Transverse colon (tissue), 4 donors: ENCODE measurements around the gene SCYGR4. TPM values are rescaled to one million over a fixed set of nuclear protein-coding genes. Genes with fewer than 3 reads are reported as not detected.

ENCODE experiments used
- DNase-seq: peaks from one replicate; pipeline ENCODE4 v3.0.0-alpha.2; 2019
- H3K27ac ChIP-seq, 4 donors: fragments of 200-600 bp; sonication (generic); 2 replicates each; pipeline ENCODE4 v1.5.1; 2016 to 2018; ENCODE audit warnings: inconsistent platforms in 4 of 4
- H3K27me3 ChIP-seq: fragments of 200-600 bp; sonication (generic); 2 replicates; pipeline ENCODE4 v1.5.1; 2017; ENCODE audit warnings: inconsistent platforms
- H3K36me3 ChIP-seq, 4 donors: fragments of 200-600 bp; sonication (generic); 2 replicates each; pipeline ENCODE4 v1.5.1; 2017 to 2019; ENCODE audit warnings: inconsistent platforms in 4 of 4
- H3K4me1 ChIP-seq, 4 donors: fragments of 200-600 bp; sonication (generic); 2 replicates each; pipeline ENCODE4 v1.5.1; 2017 to 2020; ENCODE audit warnings: inconsistent platforms in 4 of 4
- H3K4me3 ChIP-seq, 4 donors: fragments of 200-600 bp; sonication (generic); 1 replicate in 1 of 4; 2 replicates in 3 of 4; pipeline versions ENCODE4 v1.5.1 to v1.6.1; 2017 to 2019; ENCODE audit warnings: inconsistent platforms in 4 of 4
- H3K9me3 ChIP-seq, 2 donors: fragments of 200-600 bp; sonication (generic); 2 replicates each; pipeline ENCODE4 v1.5.1; 2017 to 2019; ENCODE audit warnings: inconsistent platforms in 2 of 2
- CTCF ChIP-seq, 5 experiments: fragments of 200-600 bp in 3 of 5; fragments of 450-650 bp in 2 of 5; sonication (generic) in 3 of 5; IDR thresholded peaks; 1 replicate in 2 of 5; 2 replicates in 3 of 5; pipeline ENCODE4 v1.5.1; 2016 to 2017; ENCODE audit warnings: antibody characterized with exemption in 5 of 5, inconsistent platforms in 3 of 5, mild to moderate bottlenecking in 2 of 5, moderate library complexity in 1 of 5
- EP300 ChIP-seq: sonication (generic); formaldehyde crosslinking; IDR thresholded peaks from one replicate; pipeline ENCODE4 v1.6.1; 2017; ENCODE audit warnings: antibody characterized with exemption, low read depth
- POLR2A ChIP-seq: fragments of 450-650 bp; IDR thresholded peaks from one replicate; pipeline ENCODE4 v1.6.1; 2016; ENCODE audit warnings: antibody characterized with exemption, mild to moderate bottlenecking, moderate library complexity
- POLR2AphosphoS5 ChIP-seq, 3 donors: sonication (generic); formaldehyde crosslinking; IDR thresholded peaks; one replicate each; pipeline ENCODE4 v1.6.1; 2016; ENCODE audit warnings: antibody characterized with exemption in 3 of 3
- WGBS, 2 donors: methylation state at CpG; one replicate each; pipeline ENCODE4 v1.1.5; 2018; ENCODE audit warnings: low coverage in 1 of 2; 5-methylcytosine and 5-hydroxymethylcytosine counted together
- in situ Hi-C, 4 donors: fragments of 200-750 bp; cut with MboI; loops; one replicate each; pipeline versions ENCODE4 v1.15.0 to v1.15.1; 2017; ENCODE audit warnings: low sequenced_read_pairs in 3 of 4, low pct_ligation_motif_present in 1 of 4, low pct_unique_long_range_greater_than_20kb in 1 of 4
- intact Hi-C: fragments of 100-400 bp; cut with DNase I; formaldehyde crosslinking; loops from one replicate; pipeline ENCODE4 v1.15.1; 2023; ENCODE audit warnings: low total_unique reads
- total RNA-seq, 4 donors: library from RNA; depleted of rRNA; stranded (reverse); fragments of >200 nt; gene quantifications; one replicate each; pipeline ENCODE4 v1.1.0, GENCODE V29; 2016

The SCYGR4 gene
- total RNA-seq, 4 donors from 2014 or later = not detected

DNA sequence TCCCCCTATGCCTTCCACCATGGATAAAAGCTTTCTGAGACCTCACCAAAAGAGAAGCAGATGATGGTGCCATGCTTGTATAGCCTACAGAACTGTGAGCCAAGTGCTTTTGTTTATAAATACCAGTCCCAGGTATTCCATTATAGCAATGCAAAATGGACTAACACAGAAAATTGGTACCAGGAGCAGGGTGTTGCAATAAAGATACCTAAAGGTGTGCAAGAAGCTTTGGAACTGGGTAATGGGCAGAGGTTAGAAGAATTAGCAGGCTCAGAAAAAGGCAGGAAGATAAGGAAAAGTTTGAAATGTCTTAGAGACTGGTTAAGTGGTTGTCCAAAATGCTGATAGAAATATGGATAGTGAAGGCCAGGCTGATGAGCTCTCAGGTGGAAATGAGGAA is 34.9 kb upstream of the SCYGR4 start:
- Histone ChIP-seq H3K27ac (no peak overlapping the region), H3K4me3 (no peak overlapping the region), H3K36me3 (no peaks in the 10 kb centered on the region), H3K9me3 (peaks cover 6 to 12% of the 10 kb centered on the region in 2 donors), H3K4me1 (peaks cover 0 to 8% (median 0%) of the 10 kb centered on the region in 4 donors), H3K27me3 (no peaks in the 10 kb centered on the region)
- in situ Hi-C loops = no loop called here
- intact Hi-C loops = no loop called here
- no peak for TF ChIP-seq EP300
- TF ChIP-seq POLR2A = no peak
- no peak for TF ChIP-seq CTCF (IDR thresholded peaks at IDR 0.05)
- TF ChIP-seq POLR2AphosphoS5 (IDR thresholded peaks at IDR 0.05) = no peak
- DNase-seq = no peak

- no peak overlapping the region for H3K4me3 ChIP-seq
- in situ Hi-C loops (no loop called here), intact Hi-C loops (no loop called here)
- no peak for TF ChIP-seq EP300
- TF ChIP-seq POLR2AphosphoS5 (IDR thresholded peaks at IDR 0.05) = no peak
- no peak for TF ChIP-seq CTCF (IDR thresholded peaks at IDR 0.05)
- no peak for TF ChIP-seq POLR2A
- no peaks in the 10 kb centered on the region for H3K36me3 ChIP-seq
- no peaks in the 10 kb centered on the region for H3K4me1 ChIP-seq
- DNase-seq = no peak
- no peaks in the 10 kb centered on the region for H3K9me3 ChIP-seq
- H3K27ac ChIP-seq = no peak overlapping the region
- 76 to 82% methylated on average over 1 of the region's 1 CpG for WGBS, 2 donors
- no peaks in the 10 kb centered on the region for H3K27me3 ChIP-seq
These were observed 24.5 kb upstream of the SCYGR4 start for GRCh38 chr2:227592694-227593387.

DNA sequence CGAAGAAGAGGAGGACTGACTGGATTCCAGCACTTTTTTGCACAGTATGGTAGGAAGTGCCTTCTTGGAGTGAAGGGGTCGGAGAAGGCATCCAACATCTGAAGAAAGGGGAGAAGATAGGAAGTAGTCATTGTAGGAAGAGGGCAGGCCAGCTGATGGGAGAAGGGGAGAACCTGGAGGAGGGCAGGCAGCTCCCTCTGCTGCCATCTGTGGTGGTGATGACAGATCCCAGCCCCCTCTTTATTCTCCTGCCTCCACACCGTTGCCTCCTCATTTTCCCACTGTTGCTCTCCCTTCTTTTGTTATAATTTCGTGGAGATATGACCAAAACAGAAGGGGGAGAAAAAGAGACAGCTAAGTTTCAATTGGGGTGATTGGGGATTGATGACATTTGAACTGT is 21.5 kb upstream of the SCYGR4 start:
- TF ChIP-seq POLR2A = no peak
- no peak for TF ChIP-seq POLR2AphosphoS5 (IDR thresholded peaks at IDR 0.05)
- no peak for TF ChIP-seq EP300
- TF ChIP-seq CTCF (IDR thresholded peaks at IDR 0.05) = no peak
- intact Hi-C loops = no loop called here
- H3K27me3 ChIP-seq = no peaks in the 10 kb centered on the region
- H3K36me3 ChIP-seq = no peaks in the 10 kb centered on the region
- H3K4me3 ChIP-seq = no peak overlapping the region
- H3K4me1 ChIP-seq = no peaks in the 10 kb centered on the region
- no peak overlapping the region for H3K27ac ChIP-seq
- in situ Hi-C loops = no loop called here
- DNase-seq = no peak
- H3K9me3 ChIP-seq = no peaks in the 10 kb centered on the region
- 53 to 72% methylated on average over 3 to 4 of the region's 4 CpGs for WGBS, 2 donors

- intact Hi-C loops (no loop called here), in situ Hi-C loops (no loop called here)
- Histone ChIP-seq H3K27me3 (no peaks in the 10 kb centered on the region), H3K27ac (no peak overlapping the region), H3K4me3 (no peak overlapping the region), H3K9me3 (no peaks in the 10 kb centered on the region), H3K36me3 (no peaks in the 10 kb centered on the region), H3K4me1 (peaks cover 0 to 4% (median 0%) of the 10 kb centered on the region in 4 donors)
- DNase-seq = no peak
- TF ChIP-seq POLR2AphosphoS5 (IDR thresholded peaks at IDR 0.05) (no peak), EP300 (no peak), POLR2A (no peak), CTCF (IDR thresholded peaks at IDR 0.05) (no peak)
These were observed 20.3 kb upstream of the SCYGR4 start for GRCh38 chr2:227597036-227597435.
